ENCODE results near the gene SEC23A.

- TF ChIP-seq EZH2 (IDR thresholded peaks at IDR 0.05; ENCODE audit: low read depth) = no peak
- TF ChIP-seq CTCF (conservative IDR thresholded peaks at IDR 0.05) = no peak
These were observed 12.4 kb downstream of the SEC23A start for GRCh38 chr14:39090548-39091111.

Measured in PC-9 (cell line).